Amygdala (tissue), 56 donors: ENCODE measurements around the gene HSPG2.
A peak's percentile ranks its signal among the peaks of the same experiment; 100 is the strongest.

ENCODE experiments used
- DNase-seq, 56 donors: peaks; one replicate each; lab custom pipeline; 2025; lab: John Stamatoyannopoulos, UW

HSPG2 gene

GRCh38 chr1:21852282-21853130 lies 84.6 kb downstream of the HSPG2 start:
- no peak for DNase-seq

GRCh38 chr1:21851430-21852250 lies 85.5 kb downstream of the HSPG2 start:
- DNase-seq: no peak

GRCh38 chr1:21849909-21850576 lies 87.1 kb downstream of the HSPG2 start:
- DNase-seq: no peak

- no peak for DNase-seq
Measured at GRCh38 chr1:21848524-21849174, 88.5 kb downstream of the HSPG2 start.

- DNase-seq: no peak
Measured at GRCh38 chr1:21847223-21848205, 89.6 kb downstream of the HSPG2 start.

GRCh38 chr1:21845646-21846641 lies 91.2 kb downstream of the HSPG2 start:
- no peak for DNase-seq

- DNase-seq: no peak
Measured at GRCh38 chr1:21843996-21844395, 93.1 kb downstream of the HSPG2 start.

- DNase-seq: no peak
Measured at GRCh38 chr1:21843208-21843607, 93.9 kb downstream of the HSPG2 start.

GRCh38 chr1:21842606-21843162 lies 94.4 kb downstream of the HSPG2 start:
- no peak for DNase-seq

GRCh38 chr1:21841852-21842466 lies 95.2 kb downstream of the HSPG2 start:
- no peak for DNase-seq

GRCh38 chr1:21840981-21841380 lies 96.1 kb downstream of the HSPG2 start:
- no peak for DNase-seq

GRCh38 chr1:21839337-21840037 lies 97.6 kb downstream of the HSPG2 start:
- DNase-seq: no peak

GRCh38 chr1:21838359-21839157 lies 98.6 kb downstream of the HSPG2 start:
- no peak for DNase-seq

- DNase-seq: peak in 14 of 56 donors; percentile 1 to 60 (median 16)
Measured at GRCh38 chr1:21837476-21837875, 99.6 kb downstream of the HSPG2 start.

- DNase-seq: no peak
Measured at GRCh38 chr1:21836729-21837128, 100.4 kb downstream of the HSPG2 start.

- DNase-seq: no peak
Measured at GRCh38 chr1:21836010-21836409, 101.1 kb downstream of the HSPG2 start.
